ENCODE results near the gene INO80.
"Not testable (repeated sequence)": the region's sequence is repeated elsewhere in the genome, so short reads cannot be mapped to it uniquely, and the experiment has no call there.

Gene INO80

DNA sequence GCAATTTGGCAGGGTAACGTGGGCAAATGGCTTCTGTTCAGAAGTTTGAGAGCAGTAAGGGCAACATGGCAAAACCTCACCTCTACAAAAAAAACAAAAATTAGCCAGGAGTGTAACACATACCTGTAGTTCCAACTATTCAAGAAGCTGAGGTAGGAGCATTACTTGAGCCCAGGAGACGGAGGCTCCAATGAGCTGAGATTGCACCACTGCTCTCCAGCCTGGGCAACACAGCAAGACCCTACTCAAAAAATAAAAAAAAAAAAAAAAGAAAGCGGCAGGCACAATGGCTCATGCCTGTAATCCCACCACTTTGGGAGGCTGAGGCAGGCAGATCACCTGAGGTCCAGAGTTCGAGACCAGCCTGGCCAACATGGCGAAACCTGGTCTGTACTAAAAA, 5.9 kb upstream of the INO80 start:
- DNase-seq (ENCODE audit: low read depth), result no peak

DNA sequence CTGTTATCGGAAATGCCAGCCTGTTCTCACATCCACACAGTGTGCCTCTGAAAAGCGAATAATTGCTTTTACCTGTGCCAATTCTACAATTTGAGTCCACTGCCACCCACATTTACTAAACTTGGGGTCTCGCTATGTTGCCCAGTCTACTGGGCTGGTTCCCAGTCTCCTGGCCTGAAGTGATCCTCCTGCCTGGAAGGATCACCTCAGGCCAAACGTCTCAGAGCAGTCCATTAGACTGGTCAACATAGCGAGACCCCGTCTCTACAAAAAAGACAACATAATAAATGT, 827 bp upstream of the INO80 start:
- DNase-seq (ENCODE audit: low read depth), result no peak

DNA sequence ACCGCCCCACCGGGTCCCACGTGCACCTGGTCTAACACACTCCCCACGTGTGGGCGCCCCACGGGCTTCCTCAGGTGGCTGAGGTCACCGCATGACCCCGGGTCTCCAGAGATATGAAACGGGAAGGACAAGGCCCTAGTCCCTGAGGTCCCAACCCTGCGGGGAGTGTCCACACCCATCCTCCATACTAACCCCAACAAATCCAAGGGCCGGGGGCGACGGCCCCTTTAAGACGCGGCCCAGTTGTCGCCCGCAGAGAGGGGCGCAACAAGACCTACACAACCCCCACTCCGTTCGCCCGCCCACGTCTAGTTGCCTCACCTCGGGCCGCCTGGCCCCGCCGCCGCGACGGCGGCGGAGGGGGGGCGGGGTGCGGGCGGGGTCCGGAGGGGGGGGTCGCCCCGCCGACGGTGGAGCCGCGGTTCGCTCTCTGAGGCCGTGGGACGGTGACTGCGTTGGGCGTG, 396 bp downstream of the INO80 start:
- DNase-seq (ENCODE audit: low read depth), result peak; percentile 9

GRCh38 chr15:41115161-41115651, 874 bp downstream of the INO80 start:
- DNase-seq (ENCODE audit: low read depth), result peak; percentile 5

DNA sequence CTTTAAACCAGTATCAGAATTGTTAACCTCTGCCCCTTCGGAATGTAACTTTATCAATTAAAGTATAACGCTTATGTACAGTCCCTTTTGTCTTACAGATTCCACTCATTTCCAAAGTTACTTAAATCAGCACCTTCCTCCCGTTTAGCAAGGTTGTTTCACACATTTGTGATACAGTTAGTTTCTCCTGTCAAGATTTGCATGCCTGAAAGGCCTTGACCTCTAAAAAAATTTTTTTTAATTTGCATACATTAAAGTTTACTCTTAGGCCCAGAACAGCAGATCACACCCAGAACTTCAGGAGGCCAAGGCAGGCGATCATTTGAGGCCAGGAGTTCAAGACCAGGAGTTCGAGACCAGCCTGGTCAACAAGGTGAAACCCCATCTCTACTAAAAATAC, 9.1 kb downstream of the INO80 start:
- no peak for DNase-seq (ENCODE audit: low read depth)

GRCh38 chr15:41105348-41106334, 10.4 kb downstream of the INO80 start:
- no peak for DNase-seq (ENCODE audit: low read depth)

DNA sequence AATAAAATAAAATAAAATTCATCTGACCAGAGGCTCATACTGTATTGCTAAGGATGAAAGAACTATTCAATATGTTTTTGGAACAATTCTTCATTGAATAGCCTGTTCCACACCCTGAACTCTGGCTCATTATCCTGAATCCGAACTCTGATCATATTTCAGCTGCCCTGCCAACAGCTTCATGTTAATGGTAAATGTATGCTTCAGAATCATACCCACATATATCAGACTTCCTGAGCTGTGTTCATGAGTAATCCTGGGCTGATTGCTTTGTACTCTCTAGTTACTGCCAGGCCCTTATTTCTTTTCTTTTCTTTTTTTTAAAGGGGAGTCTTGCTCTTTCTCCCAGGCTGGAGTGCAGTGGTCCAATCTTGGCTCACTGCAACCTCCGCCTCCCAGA, 11.8 kb downstream of the INO80 start:
- peak; percentile 1 for DNase-seq (ENCODE audit: low read depth)

DNA sequence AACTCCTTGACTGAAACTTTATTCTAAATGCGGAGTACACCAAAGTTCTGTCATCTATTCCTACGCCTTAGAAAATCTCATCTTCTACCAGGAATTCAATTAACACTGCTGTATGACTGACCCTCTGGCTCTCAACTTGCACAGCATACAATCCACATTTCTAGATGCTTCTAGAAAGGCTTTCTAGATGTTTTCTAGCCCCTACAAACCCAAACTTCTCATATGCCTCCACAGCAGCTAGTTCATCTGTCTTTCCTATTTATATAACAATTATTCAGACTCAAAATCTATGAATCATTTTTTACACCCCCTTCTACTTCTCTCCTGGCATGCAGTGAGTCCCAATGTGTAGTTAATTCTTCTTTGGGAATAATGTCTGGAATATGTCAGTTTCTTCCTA, 13.2 kb downstream of the INO80 start:
- DNase-seq (ENCODE audit: low read depth), result no peak

DNA sequence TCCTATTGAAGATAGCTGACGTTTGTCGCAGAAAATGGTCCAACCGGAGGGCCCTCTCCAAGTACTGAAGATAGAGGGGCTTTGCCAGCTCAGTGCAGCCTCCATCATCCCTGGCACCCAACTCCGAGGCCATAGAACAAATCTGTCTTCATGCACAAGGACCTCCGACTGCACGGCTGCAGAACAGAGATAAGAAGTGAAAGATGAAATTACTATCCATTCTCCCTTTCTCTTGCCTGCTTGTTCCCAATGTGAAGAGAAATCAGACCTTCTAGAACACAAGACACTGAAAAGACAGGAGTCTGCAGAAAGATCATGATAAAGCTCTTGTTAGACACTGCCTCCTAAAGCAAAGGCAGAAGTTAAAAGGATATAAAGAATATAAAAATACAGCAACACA, 19.9 kb downstream of the INO80 start:
- no peak for DNase-seq (ENCODE audit: low read depth)

- DNase-seq (ENCODE audit: low read depth), result no peak
Observed at GRCh38 chr15:41085029-41085428, 31.1 kb downstream of the INO80 start.

- no peak for DNase-seq (ENCODE audit: low read depth)
Observed at GRCh38 chr15:41080144-41080543, 35.9 kb downstream of the INO80 start.

DNA sequence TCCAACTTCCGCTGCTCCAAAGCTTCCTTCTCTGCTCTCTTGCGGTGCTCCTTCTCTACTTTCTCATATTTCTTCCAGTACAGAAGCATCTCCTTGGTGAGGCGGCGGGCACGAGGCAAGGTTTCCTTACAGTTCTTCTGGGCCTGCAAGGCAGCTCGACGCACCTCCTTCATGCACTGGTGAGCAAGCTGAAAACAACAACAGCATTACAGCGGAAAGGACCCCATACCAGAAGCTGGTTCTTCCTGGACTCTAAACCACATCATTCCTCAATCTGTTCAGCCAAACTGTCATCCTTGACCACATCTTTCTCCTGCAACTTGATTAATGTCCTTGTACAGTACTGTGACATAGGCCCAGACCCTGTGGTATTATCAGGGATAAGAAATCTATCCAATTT, 36.4 kb downstream of the INO80 start:
- no peak for DNase-seq (ENCODE audit: low read depth)

GRCh38 chr15:41078879-41079278, 37.2 kb downstream of the INO80 start:
- not testable (repeated sequence) for DNase-seq (ENCODE audit: low read depth)

DNA sequence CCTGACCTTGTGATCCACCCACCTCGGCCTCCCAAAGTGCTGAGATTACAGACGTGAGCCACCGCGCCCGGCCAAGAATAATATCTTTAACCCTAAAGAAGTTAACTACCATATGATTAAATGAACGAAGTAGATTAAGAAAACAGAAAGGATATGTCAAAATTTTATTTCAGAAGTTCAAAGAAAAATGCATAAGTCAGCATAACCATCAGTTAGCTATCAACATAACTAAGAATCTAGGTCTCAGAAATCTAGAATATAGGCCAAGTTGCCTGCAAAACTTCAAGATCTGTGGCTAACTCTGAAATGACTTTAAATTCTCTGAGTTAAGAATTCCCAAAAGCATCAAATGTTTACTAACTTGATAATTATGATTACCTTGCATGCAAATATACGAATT, 38.0 kb downstream of the INO80 start:
- no peak for DNase-seq (ENCODE audit: low read depth)

GRCh38 chr15:41073028-41073427, 43.1 kb downstream of the INO80 start:
- no peak for DNase-seq (ENCODE audit: low read depth)

- DNase-seq (ENCODE audit: low read depth), result no peak
Observed at GRCh38 chr15:41072013-41072412, 44.1 kb downstream of the INO80 start.

- no peak for DNase-seq (ENCODE audit: low read depth)
Observed at GRCh38 chr15:41066516-41066915, 49.6 kb downstream of the INO80 start.

GRCh38 chr15:41061667-41062066, 54.4 kb downstream of the INO80 start:
- DNase-seq (ENCODE audit: low read depth), result no peak

- no peak for DNase-seq (ENCODE audit: low read depth)
Observed at GRCh38 chr15:41060505-41060904, 55.6 kb downstream of the INO80 start.

GRCh38 chr15:41056810-41057209, 59.3 kb downstream of the INO80 start:
- no peak for DNase-seq (ENCODE audit: low read depth)

DNA sequence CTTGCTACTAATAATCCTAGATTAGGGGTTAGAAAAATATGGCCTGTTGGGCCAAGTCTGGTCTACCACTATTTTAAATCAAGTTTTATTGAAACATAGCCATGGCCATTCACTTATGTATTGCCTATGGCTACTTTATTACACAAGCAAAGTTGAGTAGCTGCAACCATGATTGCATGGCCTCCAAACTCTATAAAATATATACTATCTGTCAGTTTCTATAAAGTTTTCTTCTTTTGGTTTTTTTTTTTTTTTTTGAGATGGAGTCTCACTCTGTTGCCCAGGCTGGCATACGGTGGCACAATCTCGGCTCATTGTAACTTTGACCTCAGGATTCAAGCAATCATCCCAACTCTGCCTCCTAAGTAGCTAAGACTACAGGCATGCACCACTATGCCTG, 60.4 kb downstream of the INO80 start:
- no peak for DNase-seq (ENCODE audit: low read depth)

- DNase-seq (ENCODE audit: low read depth), result no peak
Observed at GRCh38 chr15:41051139-41051538, 64.9 kb downstream of the INO80 start.

DNA sequence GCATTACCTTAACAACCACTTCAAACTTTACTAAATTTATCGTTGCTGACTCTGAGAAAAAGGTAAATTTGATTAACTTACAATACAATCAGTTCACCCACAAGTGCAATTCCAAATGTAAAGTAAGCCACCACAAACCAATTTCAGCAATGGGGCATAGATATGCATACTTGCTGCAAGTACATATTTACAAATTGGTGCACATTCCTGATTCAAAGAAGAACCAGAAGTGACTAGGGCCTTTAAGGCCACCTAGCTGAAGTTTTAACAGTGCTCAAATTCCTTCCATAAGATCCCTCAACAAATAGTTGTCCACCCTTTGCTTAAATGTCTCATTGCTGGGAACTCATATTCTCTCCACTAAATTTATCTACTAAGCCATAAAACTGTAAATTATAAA, 67.2 kb downstream of the INO80 start:
- no peak for DNase-seq (ENCODE audit: low read depth)

DNA sequence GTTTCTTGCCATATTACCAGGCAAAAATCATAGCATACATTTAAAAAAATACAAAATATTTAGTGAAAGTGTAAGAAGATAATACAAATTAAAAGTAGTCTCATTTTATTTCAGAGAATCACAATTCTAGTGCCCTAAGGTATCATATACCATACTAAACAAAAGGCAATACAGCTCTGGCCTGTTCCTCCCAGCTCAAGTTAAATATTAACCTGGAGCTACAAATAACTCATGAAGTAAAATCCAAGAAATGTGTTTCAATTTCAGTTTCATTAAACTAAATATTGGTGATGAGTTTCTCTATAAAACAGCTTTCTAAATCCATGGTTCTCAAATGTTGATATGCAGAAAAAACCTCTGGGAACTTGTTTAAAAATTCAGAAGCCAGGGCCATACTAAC, 67.7 kb downstream of the INO80 start:
- DNase-seq (ENCODE audit: low read depth), result no peak
